Ovary (tissue), 9 donors: Measurements from ENCODE around the gene U2AF1L4. TPM values are rescaled to one million over a fixed set of nuclear protein-coding genes. Genes with fewer than 3 reads are reported as not detected.

Experiments
- DNase-seq, 5 donors: peaks; one replicate each; pipeline ENCODE4 v3.0.0-alpha.2; 2019 to 2020
- H3K27ac ChIP-seq, 2 donors: fragments of 200-600 bp; one replicate each; pipeline versions ENCODE4 v1.5.1 to v1.8.0; 2019 to 2022
- H3K27me3 ChIP-seq: fragments of 200-600 bp; one replicate; pipeline ENCODE4 v1.8.0; 2022
- H3K36me3 ChIP-seq: fragments of 200-600 bp; sonication (generic); one replicate; pipeline ENCODE4 v1.5.1; 2019
- H3K4me1 ChIP-seq: one replicate; pipeline ENCODE4 v1.8.1; 2013; ENCODE audit warnings: mild to moderate bottlenecking, moderate library complexity; ENCODE audit not compliant: insufficient read depth
- H3K4me3 ChIP-seq: fragments of 200-600 bp; sonication (generic); one replicate; pipeline ENCODE4 v1.5.1; 2017
- H3K9me3 ChIP-seq, 2 donors: fragments of 200-600 bp in 1 of 2; sonication (generic) in 1 of 2; one replicate each; pipeline versions ENCODE4 v1.5.1 to v1.8.1; 2013 to 2019; ENCODE audit warnings: mild to moderate bottlenecking in 1 of 2, moderate library complexity in 1 of 2
- EP300 ChIP-seq: sonication (generic); formaldehyde crosslinking; IDR thresholded peaks from one replicate; pipeline ENCODE4 v1.6.1; 2017; ENCODE audit warnings: antibody characterized with exemption
- POLR2A ChIP-seq: fragments of 450-650 bp; IDR thresholded peaks from one replicate; pipeline ENCODE4 v1.6.1; 2017; ENCODE audit warnings: antibody characterized with exemption, mild to moderate bottlenecking, moderate library complexity
- WGBS, 3 donors: extraction: QIAGEN DNeasy Blood & Tissue Kit in 1 of 3; methylation state at CpG; one replicate each; pipeline versions ENCODE4 v1.1.5 to v1.1.7; 2013 to 2017; 5-methylcytosine and 5-hydroxymethylcytosine counted together
- intact Hi-C, 4 donors: fragments of 100-400 bp; cut with DNase I; formaldehyde crosslinking; loops; one replicate each; pipeline versions ENCODE4 v1.11.0 to v1.15.1; 2022 to 2023
- polyA plus RNA-seq, 2 donors: library from polyadenylated mRNA; stranded (reverse); fragments of 200-250 nt in 1 of 2; fragments of 350-450 nt in 1 of 2; fragmentation: Illumina TruSeq in 1 of 2; extraction: RNeasy Lipid Tissue Mini Kit (QIAGEN cat#74804) in 1 of 2; gene quantifications; one replicate each; pipeline ENCODE4 v1.2.3, GENCODE V29; 2013 to 2014
- total RNA-seq, 7 donors: library from RNA; depleted of rRNA in 2 of 7; stranded (reverse); fragments of >200 nt in 2 of 7; fragmentation: NEBNext Ultra II Directional in 3 of 7; extraction: Animal tissue kit (Norgen Biotek cat#: 25700) in 3 of 7; gene quantifications; one replicate each; pipeline versions ENCODE4 v1.1.0 to v1.2.4, GENCODE V29; 2016 to 2023
- TF ChIP-seq, protein P1 (sequence below), 3 donors: fragments of 450-650 bp in 2 of 3; fragments of 200-600 bp in 1 of 3; IDR thresholded peaks; one replicate each; pipeline versions ENCODE4 v1.5.1 to v1.8.0; 2016 to 2022; ENCODE audit warnings: antibody characterized with exemption in 3 of 3, mild to moderate bottlenecking in 1 of 3
- donor health status: DM: no; HTN: no; CAD: no; lungs with moderate emphysema.
- donor health status: DM: no; HTN: no; CAD: no.
- donor health status: Bipolar disorder and iron deficiency.
- donor health status: DM: yes; HTN: yes; CAD: no.
- donor health status: DM: no; HTN: no; CAD: no.
- donor health status: DM: yes; HTN: yes; CAD: no.

The U2AF1L4 gene
- total and polyA plus RNA-seq, 9 donors = 16.7 to 37.7 (median 25.6) TPM

- WGBS, 3 donors = 77 to 87% (median 79%) methylated on average over 21 of the region's 21 CpGs
Measured at GRCh38 chr19:35731779-35732405, 13.3 kb downstream of the U2AF1L4 start.

GRCh38 chr19:35731353-35731752 lies 13.9 kb downstream of the U2AF1L4 start:
- Histone ChIP-seq H3K27me3 (no peaks in the 10 kb centered on the region), H3K4me1 (no peaks in the 10 kb centered on the region), H3K27ac (no peak overlapping the region), H3K4me3 (no peak overlapping the region), H3K9me3 (no peaks in the 10 kb centered on the region), H3K36me3 (no peaks in the 10 kb centered on the region)
- 81 to 84% (median 84%) methylated on average over 9 of the region's 9 CpGs for WGBS, 3 donors
- TF ChIP-seq, protein P1, sequence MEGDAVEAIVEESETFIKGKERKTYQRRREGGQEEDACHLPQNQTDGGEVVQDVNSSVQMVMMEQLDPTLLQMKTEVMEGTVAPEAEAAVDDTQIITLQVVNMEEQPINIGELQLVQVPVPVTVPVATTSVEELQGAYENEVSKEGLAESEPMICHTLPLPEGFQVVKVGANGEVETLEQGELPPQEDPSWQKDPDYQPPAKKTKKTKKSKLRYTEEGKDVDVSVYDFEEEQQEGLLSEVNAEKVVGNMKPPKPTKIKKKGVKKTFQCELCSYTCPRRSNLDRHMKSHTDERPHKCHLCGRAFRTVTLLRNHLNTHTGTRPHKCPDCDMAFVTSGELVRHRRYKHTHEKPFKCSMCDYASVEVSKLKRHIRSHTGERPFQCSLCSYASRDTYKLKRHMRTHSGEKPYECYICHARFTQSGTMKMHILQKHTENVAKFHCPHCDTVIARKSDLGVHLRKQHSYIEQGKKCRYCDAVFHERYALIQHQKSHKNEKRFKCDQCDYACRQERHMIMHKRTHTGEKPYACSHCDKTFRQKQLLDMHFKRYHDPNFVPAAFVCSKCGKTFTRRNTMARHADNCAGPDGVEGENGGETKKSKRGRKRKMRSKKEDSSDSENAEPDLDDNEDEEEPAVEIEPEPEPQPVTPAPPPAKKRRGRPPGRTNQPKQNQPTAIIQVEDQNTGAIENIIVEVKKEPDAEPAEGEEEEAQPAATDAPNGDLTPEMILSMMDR (IDR thresholded peaks at IDR 0.05) = no peak
- TF ChIP-seq POLR2A (no peak), EP300 (no peak)
- intact Hi-C loops = no loop called here
- no peak for DNase-seq

More at GRCh38 chr19:35731779-35732405, 13.3 kb downstream of the U2AF1L4 start:
- peak in 2 of 5 donors; percentile 30 to 34 for DNase-seq
- Histone ChIP-seq H3K27me3 (no peaks in the 10 kb centered on the region), H3K4me1 (no peaks in the 10 kb centered on the region), H3K9me3 (no peaks in the 10 kb centered on the region), H3K27ac (no peak overlapping the region), H3K4me3 (no peak overlapping the region), H3K36me3 (no peaks in the 10 kb centered on the region)
- no peak for TF ChIP-seq POLR2A
- intact Hi-C loops = no loop called here

- DNase-seq = no peak
- 90 to 91% (median 91%) methylated on average over 18 of the region's 18 CpGs for WGBS, 3 donors
- TF ChIP-seq, protein P1 (IDR thresholded peaks at IDR 0.05) = no peak
- no peak for TF ChIP-seq POLR2A
- no peak for TF ChIP-seq EP300
- Histone ChIP-seq H3K27me3 (no peaks in the 10 kb centered on the region), H3K9me3 (no peaks in the 10 kb centered on the region), H3K4me3 (no peak overlapping the region), H3K36me3 (no peaks in the 10 kb centered on the region), H3K4me1 (no peaks in the 10 kb centered on the region), H3K27ac (no peak overlapping the region)
- intact Hi-C loops = no loop called here
Measured at GRCh38 chr19:35730326-35730725, 14.9 kb downstream of the U2AF1L4 start.

DNA sequence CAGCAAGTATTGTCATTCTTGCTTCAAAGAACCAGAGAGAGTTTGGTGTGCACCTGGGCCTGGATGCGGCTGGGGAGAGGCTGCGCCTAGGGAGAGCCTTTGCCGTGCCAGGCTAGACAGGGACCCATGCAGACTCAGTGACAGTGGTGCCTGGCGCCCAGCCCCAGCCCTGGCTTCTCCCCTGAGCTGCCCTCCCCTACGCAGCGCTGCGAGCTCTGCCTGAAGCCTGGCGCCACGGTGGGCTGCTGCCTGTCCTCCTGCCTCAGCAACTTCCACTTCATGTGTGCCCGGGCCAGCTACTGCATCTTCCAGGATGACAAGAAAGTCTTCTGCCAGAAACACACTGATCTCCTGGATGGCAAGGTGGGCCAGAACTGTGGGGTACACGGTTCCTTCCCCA lies 15.5 kb downstream of the U2AF1L4 start:
- Histone ChIP-seq H3K9me3 (no peaks in the 10 kb centered on the region), H3K4me3 (no peak overlapping the region), H3K27me3 (no peaks in the 10 kb centered on the region), H3K36me3 (no peaks in the 10 kb centered on the region), H3K27ac (no peak overlapping the region), H3K4me1 (no peaks in the 10 kb centered on the region)
- intact Hi-C loops = no loop called here
- no peak for TF ChIP-seq POLR2A
- TF ChIP-seq EP300 = no peak
- peak in 2 of 5 donors; percentile 18 for DNase-seq
- 86 to 92% (median 92%) methylated on average over 11 of the region's 11 CpGs for WGBS, 3 donors

DNA sequence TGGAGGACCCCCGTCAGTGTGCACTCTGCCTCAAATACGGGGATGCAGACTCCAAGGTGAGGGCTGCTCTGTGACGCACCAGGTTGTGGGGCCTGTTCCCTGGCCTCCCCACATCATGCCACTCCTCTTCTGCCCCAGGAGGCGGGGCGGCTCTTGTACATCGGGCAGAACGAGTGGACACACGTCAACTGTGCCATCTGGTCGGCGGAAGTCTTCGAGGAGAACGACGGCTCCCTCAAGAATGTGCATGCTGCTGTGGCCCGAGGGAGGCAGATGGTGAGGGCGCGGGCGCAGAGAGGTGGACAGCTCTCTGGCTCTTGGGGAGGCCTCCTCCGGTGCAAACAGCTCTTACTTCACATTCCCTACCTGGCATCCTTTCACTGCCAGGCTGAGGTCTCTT lies 16.2 kb downstream of the U2AF1L4 start:
- no peak overlapping the region for H3K27ac ChIP-seq
- no peak for DNase-seq
- H3K27me3 ChIP-seq = no peaks in the 10 kb centered on the region
- H3K4me1 ChIP-seq = no peaks in the 10 kb centered on the region
- intact Hi-C loops = no loop called here
- TF ChIP-seq EP300 = no peak
- TF ChIP-seq POLR2A = no peak
- TF ChIP-seq, protein P1 (IDR thresholded peaks at IDR 0.05) = no peak
- no peaks in the 10 kb centered on the region for H3K36me3 ChIP-seq
- WGBS, 3 donors = 82 to 91% (median 84%) methylated on average over 18 of the region's 18 CpGs
- no peak overlapping the region for H3K4me3 ChIP-seq
- H3K9me3 ChIP-seq = no peaks in the 10 kb centered on the region
